CD4-positive, CD25-positive, alpha-beta regulatory T cell (primary cell): ENCODE measurements around the gene JAML. TPM values are rescaled to one million over a fixed set of nuclear protein-coding genes. Genes with fewer than 3 reads are reported as not detected.
"Not testable (repeated sequence)": the region's sequence is repeated elsewhere in the genome, so short reads cannot be mapped to it uniquely, and the experiment has no call there.

Source experiments
- ATAC-seq, 2 donors: fragments of 150-1000 bp; cut with Tn5 transposase; one replicate each; pipeline ENCODE4 v1.10.0; 2021; ENCODE audit warnings: low read depth in 2 of 2, moderate number of reproducible peaks in 2 of 2, moderate library complexity in 1 of 2
- DNase-seq, 3 donors: peaks; one replicate each; pipeline versions ENCODE4 v3.0.0 to v3.0.0-alpha.2; 2012 to 2022; ENCODE audit warnings: mixed read lengths in 1 of 3
- H3K27ac ChIP-seq: one replicate; pipeline ENCODE4 v1.7.0; 2013; ENCODE audit warnings: mild to moderate bottlenecking, low read length; ENCODE audit not compliant: insufficient read depth, poor library complexity, severe bottlenecking
- H3K27me3 ChIP-seq: one replicate; pipeline ENCODE4 v1.7.0; 2013; ENCODE audit warnings: low read length; ENCODE audit not compliant: control insufficient read depth, insufficient read depth
- H3K36me3 ChIP-seq: one replicate; pipeline ENCODE4 v1.7.0; 2013; ENCODE audit warnings: mild to moderate bottlenecking, low read length, moderate library complexity; ENCODE audit not compliant: control insufficient read depth, insufficient read depth
- H3K4me1 ChIP-seq: 2 replicates; pipeline ENCODE4 v1.7.0; 2013; ENCODE audit warnings: mild to moderate bottlenecking, low read length; ENCODE audit not compliant: insufficient read depth, control insufficient read depth, poor library complexity, severe bottlenecking
- H3K4me3 ChIP-seq: one replicate; pipeline ENCODE4 v1.7.0; 2013; ENCODE audit warnings: low read depth, mild to moderate bottlenecking, low read length, moderate library complexity
- H3K9me3 ChIP-seq, 2 experiments: 1 replicate in 1 of 2; 2 replicates in 1 of 2; pipeline ENCODE4 v1.7.0; 2013; ENCODE audit warnings: low read length in 2 of 2, mild to moderate bottlenecking in 1 of 2, moderate library complexity in 1 of 2; ENCODE audit not compliant: control insufficient read depth in 2 of 2
- H3K27ac Mint-ChIP-seq, 3 donors: one replicate each; pipeline ENCODE4 v1.8.0; 2020 to 2022; ENCODE audit warnings: mild to moderate bottlenecking in 3 of 3, mixed read lengths in 3 of 3, moderate library complexity in 2 of 3
- H3K27me3 Mint-ChIP-seq: one replicate; pipeline ENCODE4 v1.8.0; 2022; ENCODE audit warnings: mild to moderate bottlenecking, mixed read lengths
- H3K36me3 Mint-ChIP-seq: one replicate; pipeline ENCODE4 v1.8.0; 2020; ENCODE audit warnings: mixed read lengths
- H3K4me1 Mint-ChIP-seq, 4 donors: one replicate each; pipeline ENCODE4 v1.8.0; 2020 to 2022; ENCODE audit warnings: mixed read lengths in 4 of 4, mild to moderate bottlenecking in 1 of 4
- H3K4me3 Mint-ChIP-seq, 4 donors: one replicate each; pipeline ENCODE4 v1.8.0; 2020 to 2022; ENCODE audit warnings: mild to moderate bottlenecking in 4 of 4, mixed read lengths in 4 of 4, moderate library complexity in 3 of 4
- H3K9me3 Mint-ChIP-seq, 7 donors: one replicate each; pipeline ENCODE4 v1.8.0; 2020 to 2022; ENCODE audit warnings: mixed read lengths in 7 of 7, mild to moderate bottlenecking in 3 of 7, moderate library complexity in 2 of 7
- polyA plus RNA-seq, 4 donors: library from polyadenylated mRNA; unstranded; fragments of 300-500 nt; fragmentation: Illumina TruSeq; gene quantifications; one replicate each; pipeline ENCODE4 v1.2.3, GENCODE V29; 2021
- total RNA-seq: library from RNA; stranded (reverse); gene quantifications from one replicate; pipeline ENCODE4 v1.2.3, GENCODE V29; 2022

The JAML gene
- total and polyA plus RNA-seq, 5 donors from 2014 or later = 71.5 to 200 (median 169) TPM

GRCh38 chr11:118200901-118201680 lies 23.7 kb downstream of the JAML start:
- DNase-seq (no peak), ATAC-seq (no peak)
- H3K36me3 Mint-ChIP-seq = peaks cover 13% of the 10 kb centered on the region
- H3K36me3 ChIP-seq = peaks cover 61% of the 10 kb centered on the region
- H3K9me3 ChIP-seq = no peaks in the 10 kb centered on the region
- H3K27ac ChIP-seq = no peak overlapping the region
- H3K27me3 ChIP-seq = no peaks in the 10 kb centered on the region
- H3K4me1 ChIP-seq = peaks cover 34% of the 10 kb centered on the region
- peaks cover 7 to 22% (median 15%) of the 10 kb centered on the region in 4 donors for H3K4me1 Mint-ChIP-seq
- H3K9me3 Mint-ChIP-seq = no peaks in the 10 kb centered on the region
- no peaks in the 10 kb centered on the region for H3K27me3 Mint-ChIP-seq
- no peak overlapping the region for H3K4me3 ChIP-seq
- no peak overlapping the region for H3K4me3 Mint-ChIP-seq
- H3K27ac Mint-ChIP-seq = no peak overlapping the region

GRCh38 chr11:118200497-118200896 lies 24.3 kb downstream of the JAML start:
- H3K4me3 Mint-ChIP-seq = no peak overlapping the region
- Histone ChIP-seq H3K4me1 (peaks cover 32% of the 10 kb centered on the region), H3K9me3 (no peaks in the 10 kb centered on the region), H3K4me3 (no peak overlapping the region), H3K27ac (no peak overlapping the region), H3K27me3 (no peaks in the 10 kb centered on the region), H3K36me3 (peaks cover 60% of the 10 kb centered on the region)
- no peak for ATAC-seq
- peaks cover 15% of the 10 kb centered on the region for H3K36me3 Mint-ChIP-seq
- no peaks in the 10 kb centered on the region for H3K9me3 Mint-ChIP-seq
- DNase-seq = no peak
- peaks cover 4 to 16% (median 10%) of the 10 kb centered on the region in 4 donors for H3K4me1 Mint-ChIP-seq
- no peaks in the 10 kb centered on the region for H3K27me3 Mint-ChIP-seq
- H3K27ac Mint-ChIP-seq = peak overlapping the region in 2 of 3 donors; percentile 47 to 64

DNA sequence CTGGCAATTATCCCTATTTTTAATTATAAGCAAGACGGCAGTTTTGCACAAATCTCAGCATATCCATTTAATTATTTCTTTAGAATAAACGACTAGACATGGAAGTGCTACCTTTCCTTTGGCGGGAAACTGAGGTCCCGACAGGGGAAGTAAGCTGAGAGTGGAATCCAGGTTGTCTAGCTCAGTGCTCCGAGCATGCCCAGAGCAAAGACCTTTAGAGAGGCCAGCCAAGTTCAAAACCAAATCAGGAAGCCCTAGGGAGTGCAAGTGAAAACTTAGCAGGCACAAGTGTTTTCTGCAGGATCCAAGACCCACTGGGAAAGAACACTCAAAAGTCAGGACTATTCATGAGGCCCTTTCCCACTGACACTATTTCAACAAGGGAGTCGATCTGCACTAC lies 25.7 kb downstream of the JAML start:
- H3K27ac ChIP-seq = peak overlapping the region; percentile 28

DNA sequence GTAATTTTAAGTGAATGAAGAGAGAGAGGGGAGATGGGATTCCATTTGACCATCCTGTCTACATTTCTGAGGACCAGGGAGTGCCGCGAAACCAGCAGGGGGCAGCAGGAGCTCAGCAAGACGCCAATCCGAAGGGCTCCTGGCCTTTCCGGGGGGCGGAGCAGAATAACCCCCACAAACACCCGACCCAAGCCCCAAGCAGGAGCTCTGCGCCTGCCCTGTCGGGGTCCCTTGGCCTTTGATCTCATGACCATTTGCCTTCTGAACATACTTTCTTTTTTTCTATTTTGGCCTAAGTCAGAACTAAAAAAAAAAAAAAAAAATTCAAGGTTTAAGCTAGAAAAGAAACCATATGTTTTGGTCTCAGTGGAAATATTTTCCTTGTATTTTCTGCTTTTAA lies 26.4 kb downstream of the JAML start:
- H3K4me3 Mint-ChIP-seq = peak overlapping the region in 1 of 4 donors; percentile 24
- H3K27ac Mint-ChIP-seq = peak overlapping the region; percentile 69 to 80 (median 76)
- H3K4me1 Mint-ChIP-seq = peaks cover 0 to 13% (median 8%) of the 10 kb centered on the region in 4 donors
- no peaks in the 10 kb centered on the region for H3K27me3 Mint-ChIP-seq
- DNase-seq (peak; percentile 74 to 82 (median 82)), ATAC-seq (peak; percentile 64 to 72)
- Histone ChIP-seq H3K36me3 (peaks cover 66% of the 10 kb centered on the region), H3K27me3 (no peaks in the 10 kb centered on the region), H3K4me3 (no peak overlapping the region), H3K4me1 (peaks cover 17% of the 10 kb centered on the region), H3K9me3 (no peaks in the 10 kb centered on the region), H3K27ac (peak overlapping the region; percentile 28)
- H3K9me3 Mint-ChIP-seq = no peaks in the 10 kb centered on the region
- H3K36me3 Mint-ChIP-seq = peaks cover 33% of the 10 kb centered on the region

More for the DNA sequence above, 25.7 kb downstream of the JAML start:
- Mint-ChIP-seq H3K27me3 (no peaks in the 10 kb centered on the region), H3K4me3 (no peak overlapping the region), H3K27ac (peak overlapping the region in 2 of 3 donors; percentile 56 to 80), H3K9me3 (no peaks in the 10 kb centered on the region), H3K36me3 (peaks cover 25% of the 10 kb centered on the region), H3K4me1 (peaks cover 0 to 13% (median 8%) of the 10 kb centered on the region in 4 donors)
- Histone ChIP-seq H3K9me3 (no peaks in the 10 kb centered on the region), H3K4me3 (no peak overlapping the region), H3K4me1 (peaks cover 22% of the 10 kb centered on the region), H3K27me3 (no peaks in the 10 kb centered on the region), H3K36me3 (peaks cover 66% of the 10 kb centered on the region)
- no peak for ATAC-seq
- DNase-seq = no peak

DNA sequence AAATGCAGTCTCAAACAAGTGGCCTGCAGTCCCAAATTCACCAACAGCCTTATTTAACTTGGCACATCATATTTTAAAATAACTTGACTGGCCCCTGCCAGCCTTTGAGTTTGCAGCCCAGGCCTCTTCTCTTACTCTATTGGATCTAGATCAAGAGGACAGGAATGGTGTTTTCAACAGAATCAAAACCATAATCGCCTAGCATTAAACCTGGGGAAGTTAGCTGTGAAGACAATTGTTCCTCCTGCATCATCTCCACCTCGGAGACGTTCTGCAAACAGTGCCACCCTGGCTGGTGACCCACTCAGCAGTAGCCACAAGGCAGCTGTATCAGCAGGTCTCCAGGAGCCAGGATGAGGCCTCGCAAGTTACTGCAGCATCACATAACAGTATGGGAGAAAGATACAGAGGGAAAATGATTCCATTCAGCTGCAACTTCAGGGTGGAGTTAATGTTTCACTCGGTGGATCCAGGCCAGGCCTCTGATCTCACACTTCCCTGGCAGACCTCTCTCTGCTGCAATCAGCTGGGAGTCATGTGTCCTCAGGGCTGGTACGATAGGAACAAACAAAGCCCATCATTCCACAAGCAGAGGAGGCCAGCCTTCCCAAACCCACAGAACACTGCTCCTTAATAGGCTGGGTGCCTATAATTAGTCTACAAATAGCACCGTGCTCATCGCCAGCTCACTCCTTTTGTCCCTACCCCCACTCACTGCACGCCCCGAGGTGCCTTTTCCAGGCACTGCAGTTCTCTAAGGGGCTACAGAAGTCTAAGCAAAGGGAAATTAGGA lies 29.8 kb downstream of the JAML start:
- H3K9me3 ChIP-seq = no peaks in the 10 kb centered on the region
- Mint-ChIP-seq H3K4me3 (no peak overlapping the region), H3K4me1 (peaks cover 0 to 10% (median 8%) of the 10 kb centered on the region in 4 donors), H3K27me3 (peaks cover under 1% of the 10 kb centered on the region), H3K27ac (no peak overlapping the region), H3K9me3 (peaks cover 0 to 4% (median 0%) of the 10 kb centered on the region in 7 donors), H3K36me3 (peaks cover 52% of the 10 kb centered on the region)
- no peak for ATAC-seq
- H3K4me3 ChIP-seq = no peak overlapping the region
- H3K36me3 ChIP-seq = peaks cover 55% of the 10 kb centered on the region
- H3K27me3 ChIP-seq = no peaks in the 10 kb centered on the region
- H3K4me1 ChIP-seq = no peaks in the 10 kb centered on the region
- H3K27ac ChIP-seq = no peak overlapping the region
- DNase-seq = no peak

- H3K4me3 ChIP-seq = no peak overlapping the region
- Mint-ChIP-seq H3K9me3 (peaks cover 0 to 4% (median 0%) of the 10 kb centered on the region in 7 donors), H3K36me3 (peaks cover 52% of the 10 kb centered on the region), H3K4me3 (no peak overlapping the region), H3K27me3 (peaks cover 8% of the 10 kb centered on the region), H3K4me1 (peaks cover 0 to 6% (median 5%) of the 10 kb centered on the region in 4 donors), H3K27ac (no peak overlapping the region)
- DNase-seq (no peak), ATAC-seq (no peak)
- no peaks in the 10 kb centered on the region for H3K27me3 ChIP-seq
- no peaks in the 10 kb centered on the region for H3K9me3 ChIP-seq
- no peaks in the 10 kb centered on the region for H3K4me1 ChIP-seq
- no peak overlapping the region for H3K27ac ChIP-seq
- H3K36me3 ChIP-seq = peaks cover 49% of the 10 kb centered on the region
Measured at GRCh38 chr11:118193910-118194566, 30.8 kb downstream of the JAML start.

DNA sequence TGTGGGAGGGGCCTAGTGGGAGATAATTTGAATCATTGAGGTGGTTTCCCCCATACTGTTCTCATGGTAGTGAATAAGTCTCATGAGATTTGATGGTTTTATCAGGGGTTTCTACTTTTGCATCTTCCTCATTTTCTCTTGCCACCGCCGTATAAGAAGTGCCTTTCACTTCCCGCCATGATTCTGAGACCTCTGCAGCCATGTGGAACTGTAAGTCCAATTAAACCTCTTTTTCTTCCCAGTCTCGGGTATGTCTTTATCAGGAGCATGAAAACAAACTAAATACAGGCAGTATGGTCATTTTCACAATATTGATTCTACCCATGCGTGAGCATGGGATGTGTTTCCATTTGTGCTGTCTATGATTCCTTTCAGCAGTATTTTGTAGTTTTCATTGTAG lies 32.0 kb downstream of the JAML start:
- not testable (repeated sequence) for H3K4me1 ChIP-seq, H3K4me3 Mint-ChIP-seq, H3K27me3 Mint-ChIP-seq, H3K9me3 ChIP-seq, H3K27me3 ChIP-seq, H3K4me1 Mint-ChIP-seq, H3K27ac Mint-ChIP-seq, DNase-seq, H3K4me3 ChIP-seq, H3K9me3 Mint-ChIP-seq, H3K27ac ChIP-seq, ATAC-seq
- peaks cover 45% of the 10 kb centered on the region for H3K36me3 ChIP-seq
- peaks cover 47% of the 10 kb centered on the region for H3K36me3 Mint-ChIP-seq
